Stimulated activated CD8-positive, alpha-beta memory T cell treated with anti-CD3 and anti-CD28 coated beads, Interleukin-12 subunit alpha, Interleukin-12 subunit beta, amount 100 ng/mL, for 24 hours (primary cell): Measurements from ENCODE around the gene RNF148.
"Not testable (repeated sequence)": the region's sequence is repeated elsewhere in the genome, so short reads cannot be mapped to it uniquely, and the experiment has no call there.

Source experiments
- DNase-seq: peaks from one replicate; pipeline ENCODE4 v3.0.0-alpha.2; 2020; ENCODE audit errors: extremely low read depth

Gene RNF148

GRCh38 chr7:122691569-122692235 is 11.0 kb downstream of the RNF148 start:
- no peak for DNase-seq

DNA sequence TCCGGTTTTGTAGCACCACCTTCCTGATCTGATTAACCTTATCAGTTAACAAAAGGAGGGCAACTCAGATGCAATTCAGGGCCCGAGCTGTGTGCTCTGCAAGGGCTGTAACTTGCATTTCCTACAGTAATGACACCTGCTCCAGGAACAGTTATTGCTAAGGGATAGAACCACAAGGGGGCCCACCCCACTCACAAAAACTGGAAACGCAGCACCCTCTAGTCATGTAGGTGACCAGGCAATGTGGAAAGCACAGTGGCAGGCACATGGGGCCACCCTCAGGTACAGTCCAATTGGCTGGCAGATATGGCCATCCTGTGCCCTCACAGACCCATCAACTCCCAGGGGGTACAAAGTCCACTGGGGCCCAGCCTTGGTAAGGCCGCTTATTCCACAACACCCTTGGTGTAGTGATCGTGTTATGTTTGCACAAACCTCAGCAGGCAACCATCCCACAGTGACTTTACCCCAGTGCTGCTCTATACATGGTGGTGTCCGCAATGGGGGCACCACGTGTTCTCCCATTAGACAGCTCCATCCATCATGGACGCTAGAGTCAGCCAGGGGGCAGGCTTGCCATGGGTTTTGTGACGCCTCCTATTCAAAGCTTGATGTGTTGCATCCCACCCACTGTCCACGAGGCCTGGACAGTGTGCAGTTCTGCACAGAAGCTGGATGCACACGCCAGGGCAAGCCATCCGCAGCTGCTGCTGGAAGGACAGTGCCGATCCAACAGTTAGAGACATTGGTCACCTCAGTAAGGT is 13.2 kb downstream of the RNF148 start:
- DNase-seq = no peak

GRCh38 chr7:122688400-122688998 is 14.2 kb downstream of the RNF148 start:
- DNase-seq = no peak

- DNase-seq = no peak
Observed at GRCh38 chr7:122686360-122686878, 16.3 kb downstream of the RNF148 start.

- DNase-seq = no peak
Observed at GRCh38 chr7:122684504-122684903, 18.2 kb downstream of the RNF148 start.

- no peak for DNase-seq
Observed at GRCh38 chr7:122682815-122683550, 19.7 kb downstream of the RNF148 start.

DNA sequence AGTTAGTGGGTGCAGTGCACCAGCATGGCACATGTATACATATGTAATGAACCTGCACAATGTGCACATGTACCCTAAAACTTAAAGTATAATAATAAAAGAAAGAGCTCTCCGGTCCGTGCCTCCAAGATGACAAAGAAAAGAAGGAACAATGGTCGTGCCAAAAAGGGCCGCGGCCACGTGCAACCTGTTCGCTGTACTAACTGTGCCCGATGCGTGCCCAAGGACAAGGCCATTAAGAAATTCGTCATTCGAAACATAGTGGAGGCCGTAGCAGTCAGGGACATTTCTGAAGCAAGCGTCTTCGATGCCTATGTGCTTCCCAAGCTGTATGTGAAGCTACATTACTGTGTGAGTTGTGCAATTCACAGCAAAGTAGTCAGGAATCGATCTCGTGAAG is 21.5 kb downstream of the RNF148 start:
- not testable (repeated sequence) for DNase-seq

GRCh38 chr7:122679813-122680212 is 22.9 kb downstream of the RNF148 start:
- no peak for DNase-seq

- DNase-seq = not testable (repeated sequence)
Observed at GRCh38 chr7:122679269-122679709, 23.4 kb downstream of the RNF148 start.

DNA sequence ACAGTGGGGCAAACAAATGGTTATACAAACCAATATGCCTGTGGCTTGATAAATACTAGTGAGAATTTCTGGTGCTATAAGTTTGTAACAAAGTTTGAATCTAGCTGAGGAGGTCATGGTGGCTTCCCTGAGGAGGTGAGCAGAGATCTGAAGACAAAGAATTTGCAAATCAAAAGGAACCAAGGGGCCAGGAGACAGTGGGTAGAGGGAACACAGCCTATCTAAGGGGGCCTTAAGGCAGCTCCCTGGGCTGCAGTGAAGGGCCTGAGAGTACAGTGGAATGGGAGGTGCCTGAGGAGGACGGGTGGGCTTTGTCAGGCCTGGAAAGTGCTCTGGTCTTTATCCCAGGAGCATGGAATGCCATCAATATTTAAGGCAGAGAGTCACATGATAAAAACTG is 25.6 kb downstream of the RNF148 start:
- DNase-seq = no peak

GRCh38 chr7:122676466-122676865 is 26.3 kb downstream of the RNF148 start:
- DNase-seq = no peak

- DNase-seq = no peak
Observed at GRCh38 chr7:122675621-122676020, 27.1 kb downstream of the RNF148 start.

- no peak for DNase-seq
Observed at GRCh38 chr7:122675011-122675410, 27.7 kb downstream of the RNF148 start.

- DNase-seq = no peak
Observed at GRCh38 chr7:122674502-122674901, 28.2 kb downstream of the RNF148 start.

DNA sequence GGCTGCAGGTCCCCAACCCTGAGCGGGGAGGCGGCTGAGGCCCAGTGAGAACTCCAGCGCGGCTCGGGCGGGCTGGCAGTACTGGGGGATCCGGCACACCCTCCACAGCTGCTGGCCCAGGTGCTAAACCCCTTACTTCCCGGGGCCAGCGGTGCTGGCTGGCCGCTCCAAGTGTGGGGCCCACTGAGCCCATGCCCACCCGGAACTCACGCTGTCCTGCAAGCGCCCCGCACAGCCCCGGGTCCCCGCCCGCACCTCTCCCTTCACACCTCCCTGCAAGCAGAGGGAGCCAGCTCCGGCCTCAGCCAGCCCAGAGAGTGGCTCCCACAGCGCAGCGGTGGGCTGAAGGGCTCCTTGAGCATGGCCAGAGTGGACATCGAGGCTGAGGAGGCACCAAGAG is 28.8 kb downstream of the RNF148 start:
- no peak for DNase-seq

DNA sequence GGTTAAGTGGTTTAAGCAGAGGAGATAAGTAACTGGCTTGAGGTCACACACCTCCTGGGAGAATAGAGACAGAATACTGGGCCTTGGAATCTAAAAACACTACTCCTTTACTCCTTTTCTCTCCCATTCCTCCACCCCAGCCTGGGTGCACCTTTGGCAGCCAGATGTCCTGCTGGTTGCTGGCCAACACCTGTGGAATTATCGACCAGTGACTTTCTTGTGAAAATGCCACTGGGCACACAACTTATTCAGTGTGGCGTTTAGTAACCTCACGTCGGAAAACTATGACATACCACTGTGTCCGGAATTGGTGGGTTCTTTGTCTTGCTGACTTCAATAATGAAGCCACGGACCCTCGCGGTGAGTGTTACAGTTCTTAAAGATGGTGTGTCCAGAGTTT is 30.2 kb downstream of the RNF148 start:
- DNase-seq = no peak

- DNase-seq = no peak
Observed at GRCh38 chr7:122663733-122664132, 39.0 kb downstream of the RNF148 start.

DNA sequence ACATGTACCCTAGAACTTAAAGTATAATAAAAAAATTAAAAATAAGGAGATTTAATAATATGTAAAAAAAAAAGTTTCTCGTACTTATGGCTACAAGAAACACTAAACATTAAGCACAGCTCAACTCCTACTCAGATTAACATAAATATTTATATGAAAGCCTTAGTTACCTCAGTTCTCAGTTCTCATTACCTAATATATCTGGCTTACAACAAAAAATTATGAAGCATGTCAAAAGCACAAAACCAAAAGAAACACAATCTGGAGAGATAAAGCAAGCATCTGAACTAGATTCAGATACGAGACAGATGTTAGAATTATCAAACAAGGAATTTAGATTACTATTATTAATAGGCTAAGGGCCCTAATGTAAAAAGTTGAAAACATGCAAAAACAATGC is 43.9 kb downstream of the RNF148 start:
- no peak for DNase-seq

GRCh38 chr7:122653685-122654084 is 49.0 kb downstream of the RNF148 start:
- DNase-seq = no peak

- DNase-seq = no peak
Observed at GRCh38 chr7:122652876-122653275, 49.8 kb downstream of the RNF148 start.
